Stimulated activated CD4-positive, alpha-beta T cell treated with anti-CD3 and anti-CD28 coated beads, Interleukin-15, amount 100 ng/mL, for 24 hours (primary cell): Measurements from ENCODE around the gene LMOD2.

Source experiments
- DNase-seq: peaks from one replicate; pipeline ENCODE4 v3.0.0-alpha.2; 2020

LMOD2 gene

DNA sequence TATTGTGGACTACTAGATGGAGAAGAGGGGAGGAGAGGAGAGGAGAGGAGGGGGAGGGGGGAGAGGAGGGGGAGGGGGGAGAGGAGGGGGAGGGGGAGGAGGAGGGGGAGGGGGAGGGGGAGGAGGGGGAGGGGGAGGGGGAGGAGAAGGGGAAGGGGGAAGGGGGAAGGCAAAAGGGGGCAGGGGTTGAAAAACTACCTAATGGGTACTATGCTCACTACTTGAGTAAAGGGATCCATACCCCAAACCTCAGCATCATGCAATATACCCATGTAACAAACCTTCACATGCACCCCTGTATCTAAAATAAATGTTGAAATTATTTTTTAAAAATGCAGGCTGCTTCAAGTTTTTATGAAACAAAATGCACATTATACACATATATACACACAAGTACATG is 15.1 kb upstream of the LMOD2 start:
- no peak for DNase-seq

GRCh38 chr7:123641901-123642300 is 13.8 kb upstream of the LMOD2 start:
- no peak for DNase-seq

DNA sequence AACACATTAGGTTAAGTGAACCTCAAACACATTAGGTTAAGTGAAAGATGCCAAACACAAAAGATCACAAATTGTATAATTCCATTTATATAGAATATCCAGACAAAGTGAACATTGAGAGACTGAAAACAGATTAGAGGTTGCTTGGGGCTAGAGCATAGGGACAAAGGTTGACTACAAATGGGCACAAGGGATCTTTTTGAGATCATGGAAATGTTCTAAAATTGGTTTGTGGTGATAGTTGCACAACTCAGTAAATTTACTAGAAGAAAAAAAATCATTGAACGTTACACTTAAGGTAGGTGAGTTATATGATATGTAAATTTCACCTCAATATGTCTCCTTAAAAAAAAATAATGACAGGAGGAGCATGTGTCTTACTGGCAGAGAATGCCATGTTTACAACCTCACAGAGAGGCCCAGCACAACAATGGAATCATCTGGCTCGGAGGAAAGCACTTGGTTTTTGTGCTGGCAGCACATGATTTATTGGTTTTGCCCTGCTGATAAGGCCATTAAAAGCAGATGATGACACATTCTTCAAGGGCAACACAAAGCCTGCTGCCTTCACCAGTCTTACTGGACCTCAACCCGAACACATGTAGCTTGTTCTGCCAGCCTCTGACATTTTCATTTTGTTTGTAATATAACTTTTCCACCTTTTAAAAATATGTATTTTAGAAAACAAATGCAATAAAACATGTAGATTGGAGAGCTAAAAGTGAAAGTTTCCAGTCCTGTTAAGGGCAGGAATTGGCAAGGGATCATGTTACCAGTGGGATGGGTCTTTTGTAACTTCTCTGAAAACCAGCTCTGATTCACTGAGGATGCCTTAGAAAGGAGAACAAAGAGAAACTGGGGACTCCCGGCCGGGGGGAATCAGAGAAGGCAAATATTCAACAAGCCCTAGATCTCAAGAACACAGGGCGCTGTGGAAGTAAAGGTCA is 11.9 kb upstream of the LMOD2 start:
- no peak for DNase-seq

GRCh38 chr7:123645516-123645915 is 10.2 kb upstream of the LMOD2 start:
- no peak for DNase-seq

- no peak for DNase-seq
These were observed 8.4 kb upstream of the LMOD2 start for GRCh38 chr7:123647106-123647730.

- DNase-seq = no peak
These were observed 5.7 kb upstream of the LMOD2 start for GRCh38 chr7:123649964-123650363.

- no peak for DNase-seq
These were observed 5.1 kb upstream of the LMOD2 start for GRCh38 chr7:123650595-123650994.

- no peak for DNase-seq
These were observed 3.3 kb upstream of the LMOD2 start for GRCh38 chr7:123652406-123652805.

DNA sequence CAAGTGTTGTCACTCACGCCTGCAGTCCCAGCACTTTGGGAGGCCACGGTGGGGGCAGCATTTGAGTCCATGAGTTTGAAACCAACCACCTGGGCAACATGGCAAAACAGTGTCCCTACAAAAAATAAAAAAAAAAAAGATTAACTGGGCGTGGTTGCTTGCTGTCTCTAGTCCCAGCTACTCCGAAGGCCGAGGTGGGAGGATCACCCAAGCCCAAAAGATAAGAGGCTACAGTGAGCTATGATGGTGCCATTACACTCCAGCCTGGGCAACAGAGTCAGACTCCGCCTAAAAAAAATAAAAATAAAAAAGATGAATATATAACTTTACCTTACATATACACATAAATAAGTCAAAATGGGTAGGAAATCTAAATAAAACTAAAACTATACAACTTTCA is 2.5 kb upstream of the LMOD2 start:
- DNase-seq = no peak

- no peak for DNase-seq
These were observed 1.1 kb downstream of the LMOD2 start for GRCh38 chr7:123656544-123657303.

DNA sequence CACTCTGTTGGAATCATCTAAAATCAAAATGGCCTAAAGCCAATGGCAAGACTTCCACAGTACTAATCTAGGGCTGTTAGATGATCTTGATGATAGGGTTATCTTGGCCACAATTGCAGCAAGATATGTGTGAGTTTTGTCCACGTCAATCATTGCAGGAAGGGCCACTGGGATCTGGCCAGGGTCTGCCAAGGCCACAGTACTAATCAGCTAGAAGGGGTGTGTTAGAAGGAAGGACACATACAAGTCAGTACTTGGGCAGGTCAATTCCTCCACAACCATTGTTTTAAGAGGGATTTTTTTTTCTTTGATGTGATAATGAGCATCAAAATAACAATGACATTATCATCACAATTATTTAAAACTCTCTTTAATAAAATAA is 1.6 kb downstream of the LMOD2 start:
- no peak for DNase-seq

DNA sequence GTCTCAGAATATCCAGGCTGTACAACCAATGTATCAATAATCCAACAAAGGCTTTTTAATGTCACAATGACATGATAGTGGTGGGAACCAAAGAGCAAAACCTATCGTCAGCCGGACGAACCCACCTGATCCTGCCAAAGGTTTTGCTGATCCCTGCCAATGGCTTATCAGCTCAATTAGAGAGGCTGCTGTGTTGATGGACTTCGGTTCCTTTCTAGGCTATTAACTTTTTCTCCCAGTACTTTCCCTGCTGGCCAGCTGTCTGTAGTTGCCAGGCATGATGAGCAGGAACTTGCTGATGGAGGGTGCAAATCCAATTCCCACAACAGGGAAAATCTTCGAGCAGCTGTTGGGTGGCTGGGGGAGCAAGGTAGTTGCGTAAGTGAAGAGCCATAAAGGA is 2.4 kb downstream of the LMOD2 start:
- DNase-seq = no peak

GRCh38 chr7:123660514-123661354 is 5.1 kb downstream of the LMOD2 start:
- no peak for DNase-seq

- no peak for DNase-seq
These were observed 6.1 kb downstream of the LMOD2 start for GRCh38 chr7:123661765-123662164.

DNA sequence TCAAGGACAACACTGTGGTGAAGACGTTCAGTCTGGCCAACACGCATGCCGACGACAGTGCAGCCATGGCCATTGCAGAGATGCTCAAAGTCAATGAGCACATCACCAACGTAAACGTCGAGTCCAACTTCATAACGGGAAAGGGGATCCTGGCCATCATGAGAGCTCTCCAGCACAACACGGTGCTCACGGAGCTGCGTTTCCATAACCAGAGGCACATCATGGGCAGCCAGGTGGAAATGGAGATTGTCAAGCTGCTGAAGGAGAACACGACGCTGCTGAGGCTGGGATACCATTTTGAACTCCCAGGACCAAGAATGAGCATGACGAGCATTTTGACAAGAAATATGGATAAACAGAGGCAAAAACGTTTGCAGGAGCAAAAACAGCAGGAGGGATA is 6.6 kb downstream of the LMOD2 start:
- DNase-seq = no peak

DNA sequence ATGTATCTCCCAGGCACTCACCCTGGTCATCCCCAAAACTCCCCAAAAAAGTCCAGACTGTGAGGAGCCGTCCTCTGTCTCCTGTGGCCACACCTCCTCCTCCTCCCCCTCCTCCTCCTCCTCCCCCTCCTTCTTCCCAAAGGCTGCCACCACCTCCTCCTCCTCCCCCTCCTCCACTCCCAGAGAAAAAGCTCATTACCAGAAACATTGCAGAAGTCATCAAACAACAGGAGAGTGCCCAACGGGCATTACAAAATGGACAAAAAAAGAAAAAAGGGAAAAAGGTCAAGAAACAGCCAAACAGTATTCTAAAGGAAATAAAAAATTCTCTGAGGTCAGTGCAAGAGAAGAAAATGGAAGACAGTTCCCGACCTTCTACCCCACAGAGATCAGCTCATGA is 7.1 kb downstream of the LMOD2 start:
- no peak for DNase-seq

DNA sequence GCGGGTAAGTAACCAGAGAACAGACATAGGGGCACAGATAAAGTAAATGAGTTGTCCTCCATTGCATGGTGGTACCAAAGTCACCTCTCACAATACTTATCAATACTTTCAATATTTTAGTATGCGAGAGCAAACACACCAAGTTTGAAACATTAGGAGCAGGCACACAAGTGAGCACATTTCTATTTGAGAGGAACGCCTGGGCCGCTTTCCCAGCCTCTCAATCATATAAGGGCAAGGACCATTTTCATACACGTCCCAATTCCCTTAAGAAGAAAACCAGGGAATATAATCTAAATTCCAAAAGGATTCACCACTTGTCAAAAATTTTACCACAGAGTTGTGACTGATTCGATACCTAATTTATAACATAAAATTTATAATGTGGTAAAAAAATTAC is 7.5 kb downstream of the LMOD2 start:
- no peak for DNase-seq

DNA sequence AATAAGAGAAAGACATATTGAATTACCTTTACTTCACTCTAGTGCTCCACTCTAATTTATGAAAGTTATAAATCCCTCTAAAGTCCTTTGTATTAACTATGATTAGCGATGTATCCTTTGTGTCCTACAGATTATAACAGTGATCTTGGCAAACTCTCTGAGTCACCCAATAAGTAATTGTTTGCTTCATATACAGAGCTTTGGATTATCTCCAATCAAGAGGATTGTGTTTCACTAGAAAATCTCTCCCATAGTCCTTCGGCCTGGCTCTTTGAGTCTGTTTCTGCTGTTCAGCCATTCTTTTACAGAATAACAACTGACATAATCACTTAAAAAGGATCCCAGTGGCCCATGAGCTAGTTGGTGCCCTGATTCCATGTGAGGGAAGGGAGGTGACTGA is 9.5 kb downstream of the LMOD2 start:
- DNase-seq = no peak

- DNase-seq = no peak
These were observed 10.2 kb downstream of the LMOD2 start for GRCh38 chr7:123665896-123666295.

DNA sequence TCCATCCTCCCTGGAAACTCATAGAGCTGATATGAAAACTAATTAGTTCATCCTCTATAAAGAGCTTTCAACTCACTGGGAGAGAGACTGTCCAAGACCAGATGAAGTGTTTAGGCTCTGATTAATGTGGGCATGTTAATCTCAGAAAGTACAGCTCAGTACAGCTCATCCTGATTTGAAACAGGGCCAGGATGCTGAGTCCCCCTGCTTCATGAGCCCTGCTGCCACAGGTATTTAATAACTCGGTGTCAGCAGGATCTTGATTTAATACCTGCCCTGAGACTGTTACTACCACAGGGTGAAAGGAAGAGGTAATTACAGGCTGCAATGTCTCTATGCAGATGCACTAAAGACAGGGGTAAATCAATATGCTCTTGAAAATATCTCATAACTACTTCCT is 10.8 kb downstream of the LMOD2 start:
- DNase-seq = no peak

- DNase-seq = no peak
These were observed 13.8 kb downstream of the LMOD2 start for GRCh38 chr7:123669485-123669884.

DNA sequence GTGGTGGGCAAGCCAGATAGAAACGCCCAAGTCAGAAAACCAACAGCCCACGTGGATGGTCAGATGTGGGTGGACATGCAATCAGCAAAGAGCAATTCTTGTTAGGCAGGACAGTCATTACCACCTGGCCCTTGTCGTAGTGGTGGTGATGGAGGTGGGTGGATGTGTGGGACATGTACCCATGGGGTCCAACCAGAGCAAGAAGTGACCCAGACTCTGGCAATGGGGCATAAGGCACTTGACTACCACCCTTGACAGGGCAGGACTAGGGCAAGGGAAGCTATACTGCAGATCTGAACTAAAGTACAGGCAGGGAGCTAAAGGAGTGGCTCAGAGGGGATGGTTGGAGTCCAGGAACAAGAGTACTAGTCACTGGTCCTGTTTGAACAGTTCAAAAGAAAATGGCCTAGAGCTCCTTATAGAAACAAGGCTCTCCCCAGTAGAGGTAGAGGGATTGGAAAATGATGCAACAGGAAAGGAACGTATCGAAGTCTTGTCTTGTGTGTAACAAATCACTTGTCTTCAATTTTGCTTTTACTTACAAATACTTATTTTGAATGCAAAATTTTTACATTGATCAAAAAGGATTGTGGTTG is 17.6 kb downstream of the LMOD2 start:
- DNase-seq = no peak
